ENCODE data around the gene FNDC3B.

Gene FNDC3B

DNA sequence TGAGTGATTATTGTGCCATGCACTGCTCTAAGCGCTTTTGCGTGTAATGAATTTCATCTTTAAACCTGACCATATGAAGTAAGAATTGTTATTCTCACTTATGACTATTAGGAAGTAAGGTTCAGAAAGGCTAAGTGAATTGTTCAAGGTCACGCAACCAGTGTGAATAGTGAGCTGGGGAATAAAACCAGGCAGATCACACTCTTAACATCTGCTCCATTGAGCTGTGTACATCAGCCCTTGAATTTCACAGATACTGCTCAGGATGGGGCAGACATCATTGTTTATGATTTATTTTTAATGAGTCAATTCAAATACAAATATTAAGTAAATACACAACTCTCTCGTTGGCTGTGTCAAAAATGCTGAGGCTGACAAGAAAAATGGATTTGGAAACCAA is 184.5 kb downstream of the FNDC3B start:
- Histone ChIP-seq H3K27ac (ENCODE audit: low read depth, low read length, poor library complexity, severe bottlenecking) (no peak overlapping the region), H4K20me1 (ENCODE audit: insufficient read depth, low read length) (no peaks in the 10 kb centered on the region), H3K27me3 (ENCODE audit: insufficient read depth, low read length) (no peaks in the 10 kb centered on the region), H3K4me3 (ENCODE audit: low read depth, low read length, poor library complexity, severe bottlenecking) (no peak overlapping the region), H3K4me1 (ENCODE audit: insufficient read depth, low read length, severe bottlenecking) (no peaks in the 10 kb centered on the region), H2AFZ (ENCODE audit: low read length) (no peak overlapping the region), H3K9me2 (ENCODE audit: low read depth, low read length) (no peaks in the 10 kb centered on the region), H3K79me2 (ENCODE audit: insufficient read depth, low read length) (no peaks in the 10 kb centered on the region), H3K9ac (ENCODE audit: low read length) (no peak overlapping the region), H3K36me3 (ENCODE audit: insufficient read depth, low read length) (no peaks in the 10 kb centered on the region), H3K9me3 (ENCODE audit: low read length) (no peaks in the 10 kb centered on the region), H3F3A (ENCODE audit: insufficient read depth, low read length) (no peaks in the 10 kb centered on the region), H3K4me2 (ENCODE audit: low read length) (no peak overlapping the region)
- TF ChIP-seq EZH2 (IDR thresholded peaks at IDR 0.05; ENCODE audit: borderline replicate concordance, low read length): no peak
- TF ChIP-seq, protein P1, sequence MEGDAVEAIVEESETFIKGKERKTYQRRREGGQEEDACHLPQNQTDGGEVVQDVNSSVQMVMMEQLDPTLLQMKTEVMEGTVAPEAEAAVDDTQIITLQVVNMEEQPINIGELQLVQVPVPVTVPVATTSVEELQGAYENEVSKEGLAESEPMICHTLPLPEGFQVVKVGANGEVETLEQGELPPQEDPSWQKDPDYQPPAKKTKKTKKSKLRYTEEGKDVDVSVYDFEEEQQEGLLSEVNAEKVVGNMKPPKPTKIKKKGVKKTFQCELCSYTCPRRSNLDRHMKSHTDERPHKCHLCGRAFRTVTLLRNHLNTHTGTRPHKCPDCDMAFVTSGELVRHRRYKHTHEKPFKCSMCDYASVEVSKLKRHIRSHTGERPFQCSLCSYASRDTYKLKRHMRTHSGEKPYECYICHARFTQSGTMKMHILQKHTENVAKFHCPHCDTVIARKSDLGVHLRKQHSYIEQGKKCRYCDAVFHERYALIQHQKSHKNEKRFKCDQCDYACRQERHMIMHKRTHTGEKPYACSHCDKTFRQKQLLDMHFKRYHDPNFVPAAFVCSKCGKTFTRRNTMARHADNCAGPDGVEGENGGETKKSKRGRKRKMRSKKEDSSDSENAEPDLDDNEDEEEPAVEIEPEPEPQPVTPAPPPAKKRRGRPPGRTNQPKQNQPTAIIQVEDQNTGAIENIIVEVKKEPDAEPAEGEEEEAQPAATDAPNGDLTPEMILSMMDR (IDR thresholded peaks at IDR 0.05; ENCODE audit: low read length): no peak

DNA sequence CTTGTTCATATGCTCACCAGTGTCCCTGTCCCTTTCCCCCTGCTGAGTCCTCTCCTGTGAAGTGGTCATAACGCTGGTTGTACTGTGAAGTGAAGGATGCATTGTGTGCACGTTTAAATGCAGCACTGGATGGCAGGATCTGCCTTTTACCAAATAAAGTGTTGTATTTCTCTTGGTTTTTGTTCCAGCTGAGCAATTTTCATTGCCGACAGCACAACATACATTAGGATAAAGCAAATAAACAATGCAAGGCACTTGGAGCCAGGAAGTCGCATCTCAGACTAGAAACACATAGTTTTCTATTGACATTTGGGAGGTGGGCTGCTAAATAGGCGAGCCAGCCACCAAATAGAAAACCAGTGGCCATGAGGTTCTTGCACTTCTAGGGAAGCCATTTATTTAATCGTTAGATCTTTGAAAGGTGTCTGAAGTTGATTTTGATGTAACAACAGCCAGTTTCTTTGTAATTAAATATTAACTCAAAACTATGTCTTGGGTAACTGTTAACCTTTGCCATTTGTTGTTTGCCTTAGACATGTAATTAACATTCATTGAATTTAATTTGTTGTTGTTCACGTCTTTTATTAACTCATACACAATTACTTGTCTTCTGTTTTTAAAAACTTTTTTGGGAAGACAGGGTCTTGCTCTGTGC is 185.3 kb downstream of the FNDC3B start:
- Histone ChIP-seq H3K9me3 (ENCODE audit: low read length) (no peaks in the 10 kb centered on the region), H3K4me2 (ENCODE audit: low read length) (no peak overlapping the region), H3K4me3 (ENCODE audit: low read depth, low read length, poor library complexity, severe bottlenecking) (no peak overlapping the region), H2AFZ (ENCODE audit: low read length) (no peak overlapping the region), H4K20me1 (ENCODE audit: insufficient read depth, low read length) (no peaks in the 10 kb centered on the region), H3K9ac (ENCODE audit: low read length) (no peak overlapping the region), H3K9me2 (ENCODE audit: low read depth, low read length) (no peaks in the 10 kb centered on the region), H3K27ac (ENCODE audit: low read depth, low read length, poor library complexity, severe bottlenecking) (no peak overlapping the region), H3K79me2 (ENCODE audit: insufficient read depth, low read length) (no peaks in the 10 kb centered on the region), H3K27me3 (ENCODE audit: insufficient read depth, low read length) (no peaks in the 10 kb centered on the region), H3F3A (ENCODE audit: insufficient read depth, low read length) (no peaks in the 10 kb centered on the region), H3K4me1 (ENCODE audit: insufficient read depth, low read length, severe bottlenecking) (no peaks in the 10 kb centered on the region), H3K36me3 (ENCODE audit: insufficient read depth, low read length) (no peaks in the 10 kb centered on the region)
- TF ChIP-seq EZH2 (IDR thresholded peaks at IDR 0.05; ENCODE audit: borderline replicate concordance, low read length): no peak
- TF ChIP-seq, protein P1 (IDR thresholded peaks at IDR 0.05; ENCODE audit: low read length): no peak

DNA sequence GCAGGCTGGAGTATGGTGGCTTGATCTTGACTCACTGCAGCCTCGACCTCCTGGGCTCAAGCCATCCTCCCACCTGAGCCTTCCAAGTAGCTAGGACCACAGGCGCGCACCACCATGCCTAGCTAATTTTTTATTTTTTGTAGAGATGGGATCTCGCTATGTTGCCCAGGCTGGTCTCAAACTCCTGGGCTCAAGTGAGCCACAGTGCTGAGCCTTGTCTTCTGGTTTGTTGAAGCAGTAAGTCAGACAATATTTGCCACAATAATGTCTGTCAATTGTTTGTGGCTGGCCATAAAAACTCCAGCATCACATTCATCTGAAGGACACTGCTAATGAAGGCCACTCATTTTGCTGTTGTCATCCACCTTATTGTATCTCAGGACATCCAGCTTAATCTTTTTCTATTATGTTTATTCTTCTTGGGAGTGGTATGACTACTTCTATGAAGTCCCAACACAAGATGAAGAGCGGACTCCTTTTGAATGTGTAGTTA is 185.9 kb downstream of the FNDC3B start:
- Histone ChIP-seq H3K9me3 (ENCODE audit: low read length) (no peaks in the 10 kb centered on the region), H3K9ac (ENCODE audit: low read length) (no peak overlapping the region), H3K79me2 (ENCODE audit: insufficient read depth, low read length) (no peaks in the 10 kb centered on the region), H3K4me3 (ENCODE audit: low read depth, low read length, poor library complexity, severe bottlenecking) (no peak overlapping the region), H2AFZ (ENCODE audit: low read length) (no peak overlapping the region), H3F3A (ENCODE audit: insufficient read depth, low read length) (no peaks in the 10 kb centered on the region), H3K27me3 (ENCODE audit: insufficient read depth, low read length) (no peaks in the 10 kb centered on the region), H3K9me2 (ENCODE audit: low read depth, low read length) (no peaks in the 10 kb centered on the region), H4K20me1 (ENCODE audit: insufficient read depth, low read length) (no peaks in the 10 kb centered on the region), H3K4me1 (ENCODE audit: insufficient read depth, low read length, severe bottlenecking) (no peaks in the 10 kb centered on the region), H3K36me3 (ENCODE audit: insufficient read depth, low read length) (no peaks in the 10 kb centered on the region), H3K4me2 (ENCODE audit: low read length) (no peak overlapping the region), H3K27ac (ENCODE audit: low read depth, low read length, poor library complexity, severe bottlenecking) (no peak overlapping the region)
- TF ChIP-seq EZH2 (IDR thresholded peaks at IDR 0.05; ENCODE audit: borderline replicate concordance, low read length): no peak
- TF ChIP-seq, protein P1 (IDR thresholded peaks at IDR 0.05; ENCODE audit: low read length): no peak

All from OCI-LY1 (cell line).